ENCODE data around the gene USP49.

- TF ChIP-seq POLR2A (IDR thresholded peaks at IDR 0.05), result no peak
- no peak for TF ChIP-seq CTCF (IDR thresholded peaks at IDR 0.05)
These were observed 16.9 kb downstream of the USP49 start for GRCh38 chr6:41878246-41878645.

Data from uterus (tissue), 2 donors.